Measurements from ENCODE around the gene ULK4.
"Not testable (repeated sequence)": the region's sequence is repeated elsewhere in the genome, so short reads cannot be mapped to it uniquely, and the experiment has no call there.

Gene ULK4

DNA sequence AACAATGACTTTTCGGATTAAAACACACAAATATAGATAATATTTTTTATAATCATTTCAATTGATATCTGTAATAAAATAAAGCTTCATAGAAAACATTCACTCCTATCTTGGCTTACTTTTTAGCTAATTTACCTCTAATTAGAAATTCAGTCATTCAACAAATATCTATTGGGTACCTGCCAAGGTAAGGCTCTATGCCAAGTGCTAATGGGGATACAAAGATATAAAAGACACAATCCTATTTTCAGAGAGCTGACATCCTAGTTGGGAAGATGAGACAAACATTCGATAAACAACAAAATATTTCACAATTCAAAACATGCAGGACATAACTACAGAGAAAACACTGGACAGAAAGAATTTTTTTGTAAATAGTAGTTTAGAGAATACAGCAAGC is 63.3 kb downstream of the ULK4 start:
- Histone ChIP-seq H3K9me3 (ENCODE audit: control insufficient read depth, low read depth, low read length) (no peaks in the 10 kb centered on the region), H3K27me3 (ENCODE audit: control insufficient read depth, insufficient read depth, low read length) (no peaks in the 10 kb centered on the region), H3K4me3 (ENCODE audit: low read length) (no peak overlapping the region), H3K4me1 (ENCODE audit: control insufficient read depth, low read depth, low read length) (no peaks in the 10 kb centered on the region), H3K27ac (ENCODE audit: low read length) (no peak overlapping the region), H3K9ac (ENCODE audit: low read length) (no peak overlapping the region), H3K36me3 (ENCODE audit: control insufficient read depth, low read depth, low read length) (peaks cover 4% of the 10 kb centered on the region)

DNA sequence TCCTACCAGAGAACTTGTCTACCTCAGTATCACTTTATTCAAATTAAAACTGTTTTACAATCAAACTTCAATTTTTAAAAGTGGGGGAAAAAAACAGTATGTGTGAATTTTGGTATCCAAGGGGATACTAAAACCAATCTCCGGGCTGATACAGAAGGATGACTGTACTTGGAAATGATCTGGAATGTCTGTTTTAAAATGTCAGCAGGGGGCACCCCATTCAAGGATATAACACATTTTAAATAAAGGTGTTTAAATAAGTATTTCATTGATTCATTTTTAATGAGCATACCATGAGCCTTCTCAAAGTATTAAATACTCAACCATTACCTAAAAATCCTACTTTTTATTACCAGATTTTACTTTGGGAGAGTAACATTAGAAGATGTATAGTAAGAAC is 67.9 kb downstream of the ULK4 start:
- H3K27ac ChIP-seq (ENCODE audit: low read length) = no peak overlapping the region
- peaks cover 7% of the 10 kb centered on the region for H3K4me1 ChIP-seq (ENCODE audit: control insufficient read depth, low read depth, low read length)
- no peaks in the 10 kb centered on the region for H3K9me3 ChIP-seq (ENCODE audit: control insufficient read depth, low read depth, low read length)
- peaks cover 4% of the 10 kb centered on the region for H3K36me3 ChIP-seq (ENCODE audit: control insufficient read depth, low read depth, low read length)
- no peaks in the 10 kb centered on the region for H3K27me3 ChIP-seq (ENCODE audit: control insufficient read depth, insufficient read depth, low read length)
- no peak overlapping the region for H3K4me3 ChIP-seq (ENCODE audit: low read length)
- H3K9ac ChIP-seq (ENCODE audit: low read length) = no peak overlapping the region

DNA sequence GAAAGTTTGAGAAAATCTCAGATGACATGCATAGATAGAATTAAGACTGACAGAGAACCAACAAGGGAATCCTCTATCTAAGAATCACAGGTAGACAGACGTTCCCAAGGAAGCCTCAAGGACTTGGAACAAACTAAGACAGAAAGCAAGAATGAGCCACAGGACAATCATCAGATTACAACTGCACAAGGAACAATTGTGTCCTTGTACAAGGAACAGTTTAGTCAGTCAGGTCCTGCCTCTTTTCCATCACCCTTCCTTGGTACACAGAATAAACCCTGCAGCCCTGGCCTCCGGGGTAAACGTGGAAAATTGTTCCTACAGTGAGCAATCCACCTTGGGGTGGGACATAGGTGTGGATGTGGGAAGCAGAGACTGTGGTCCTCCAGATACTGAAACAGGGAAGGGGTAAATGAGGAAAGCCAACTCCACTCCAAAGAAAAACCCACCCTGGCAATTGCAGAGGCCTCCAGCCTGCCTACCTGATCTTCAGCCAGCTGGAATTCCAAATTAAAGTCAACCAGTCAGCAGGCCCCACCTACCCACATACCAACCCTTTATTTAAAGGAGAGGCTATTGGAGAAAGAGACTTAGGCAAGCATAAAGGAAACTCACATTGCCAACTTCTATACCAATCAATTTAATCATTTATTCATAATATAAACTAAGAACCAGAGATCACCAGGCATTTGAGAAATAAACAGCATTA is 73.4 kb downstream of the ULK4 start:
- Histone ChIP-seq H3K36me3 (ENCODE audit: control insufficient read depth, low read depth, low read length) (no peaks in the 10 kb centered on the region), H3K27me3 (ENCODE audit: control insufficient read depth, insufficient read depth, low read length) (no peaks in the 10 kb centered on the region), H3K4me3 (ENCODE audit: low read length) (peak overlapping the region; percentile 34), H3K9me3 (ENCODE audit: control insufficient read depth, low read depth, low read length) (no peaks in the 10 kb centered on the region), H3K9ac (ENCODE audit: low read length) (no peak overlapping the region), H3K4me1 (ENCODE audit: control insufficient read depth, low read depth, low read length) (peaks cover 14% of the 10 kb centered on the region), H3K27ac (ENCODE audit: low read length) (peak overlapping the region; percentile 4)

DNA sequence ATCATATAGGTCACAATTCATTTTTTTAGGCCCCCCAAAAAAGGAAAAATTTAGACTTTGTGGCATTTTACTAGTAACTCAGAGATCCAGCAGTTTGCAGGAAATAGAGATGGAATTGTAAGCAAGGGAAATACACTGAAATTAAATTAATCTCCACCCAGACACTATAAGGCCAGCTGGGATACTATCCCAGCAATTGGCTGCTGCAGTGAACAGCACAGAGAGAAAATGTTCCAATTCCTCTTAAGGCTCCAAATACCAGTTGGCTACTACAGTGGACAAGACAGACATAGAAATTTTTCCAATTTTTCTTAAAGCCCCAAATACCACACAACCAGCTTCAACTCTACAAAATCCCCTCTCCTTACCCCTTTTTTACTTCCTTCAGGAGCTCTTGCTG is 78.9 kb downstream of the ULK4 start:
- Histone ChIP-seq H3K4me1 (ENCODE audit: control insufficient read depth, low read depth, low read length) (no peaks in the 10 kb centered on the region), H3K27me3 (ENCODE audit: control insufficient read depth, insufficient read depth, low read length) (no peaks in the 10 kb centered on the region), H3K9me3 (ENCODE audit: control insufficient read depth, low read depth, low read length) (no peaks in the 10 kb centered on the region), H3K36me3 (ENCODE audit: control insufficient read depth, low read depth, low read length) (no peaks in the 10 kb centered on the region), H3K4me3 (ENCODE audit: low read length) (no peak overlapping the region), H3K27ac (ENCODE audit: low read length) (no peak overlapping the region), H3K9ac (ENCODE audit: low read length) (no peak overlapping the region)

DNA sequence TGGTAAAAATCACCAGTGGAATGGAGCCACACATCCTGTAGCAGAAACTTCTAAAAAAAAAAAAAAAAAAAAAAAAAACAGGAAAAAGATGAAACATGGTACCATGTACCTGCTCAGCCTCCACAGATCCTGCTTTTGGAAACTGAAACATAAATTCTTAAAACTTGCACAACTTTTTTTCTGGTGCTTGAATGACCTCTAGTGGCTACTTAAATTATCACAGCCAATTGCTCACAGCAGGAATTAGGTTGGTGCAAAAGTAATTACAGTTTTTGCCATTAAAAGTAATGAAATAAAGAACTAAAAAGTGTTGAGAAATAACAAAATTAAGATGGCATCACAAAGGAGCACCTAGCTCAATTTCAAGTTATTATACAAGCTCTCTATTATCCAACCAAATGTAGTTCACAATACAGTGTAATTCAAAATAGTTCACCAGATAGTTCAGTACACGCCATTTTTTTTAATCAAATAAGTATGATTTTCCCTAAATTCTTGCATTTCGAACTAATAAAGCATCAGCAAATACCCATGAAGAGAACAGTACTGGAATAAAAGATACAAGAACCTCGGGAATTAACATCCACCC is 80.6 kb downstream of the ULK4 start:
- Histone ChIP-seq H3K9me3 (ENCODE audit: control insufficient read depth, low read depth, low read length) (no peaks in the 10 kb centered on the region), H3K9ac (ENCODE audit: low read length) (no peak overlapping the region), H3K36me3 (ENCODE audit: control insufficient read depth, low read depth, low read length) (no peaks in the 10 kb centered on the region), H3K4me1 (ENCODE audit: control insufficient read depth, low read depth, low read length) (no peaks in the 10 kb centered on the region), H3K4me3 (ENCODE audit: low read length) (no peak overlapping the region), H3K27me3 (ENCODE audit: control insufficient read depth, insufficient read depth, low read length) (no peaks in the 10 kb centered on the region), H3K27ac (ENCODE audit: low read length) (no peak overlapping the region)

DNA sequence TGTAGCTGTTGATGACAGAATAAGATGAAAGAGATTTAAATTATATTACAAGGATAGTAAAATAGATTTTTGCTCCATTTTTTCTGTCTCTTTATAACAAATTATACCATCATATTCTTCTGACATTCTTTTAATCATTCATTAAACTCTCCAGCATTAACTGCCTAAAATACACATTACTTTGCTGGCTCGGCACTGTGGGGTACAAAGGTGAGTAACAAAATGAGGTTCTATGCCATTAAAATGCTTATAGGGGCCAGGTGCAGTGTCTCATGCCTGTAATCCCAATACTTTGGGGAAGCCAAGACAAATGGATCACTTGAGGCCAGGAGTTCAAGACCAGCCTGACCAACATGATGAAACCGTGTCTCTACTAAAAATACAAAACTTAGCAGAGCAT is 81.5 kb downstream of the ULK4 start:
- Histone ChIP-seq H3K27ac (ENCODE audit: low read length) (no peak overlapping the region), H3K4me1 (ENCODE audit: control insufficient read depth, low read depth, low read length) (no peaks in the 10 kb centered on the region), H3K36me3 (ENCODE audit: control insufficient read depth, low read depth, low read length) (no peaks in the 10 kb centered on the region), H3K27me3 (ENCODE audit: control insufficient read depth, insufficient read depth, low read length) (no peaks in the 10 kb centered on the region), H3K4me3 (ENCODE audit: low read length) (no peak overlapping the region), H3K9me3 (ENCODE audit: control insufficient read depth, low read depth, low read length) (no peaks in the 10 kb centered on the region), H3K9ac (ENCODE audit: low read length) (no peak overlapping the region)

DNA sequence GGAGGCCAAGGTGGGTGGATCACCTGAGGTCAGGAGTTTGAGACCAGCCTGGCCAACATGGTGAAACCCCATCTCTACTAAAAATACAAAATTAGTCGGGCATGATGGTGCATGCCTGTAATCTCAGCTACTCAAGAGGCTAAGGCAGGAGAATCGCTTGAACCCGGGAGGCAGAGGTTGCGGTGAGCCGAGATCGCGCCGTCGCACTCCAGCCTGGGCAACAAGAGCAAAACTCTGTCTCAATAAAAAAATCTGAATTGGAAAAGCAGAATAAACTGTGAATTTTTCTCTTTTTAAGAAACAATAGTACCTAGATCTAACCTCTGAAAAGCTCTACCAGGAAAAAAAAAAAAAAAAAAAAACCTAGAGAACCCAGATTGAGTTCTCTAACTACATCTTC is 84.2 kb downstream of the ULK4 start:
- not testable (repeated sequence) for H3K36me3 ChIP-seq (ENCODE audit: control insufficient read depth, low read depth, low read length); H3K27ac ChIP-seq (ENCODE audit: low read length); H3K9me3 ChIP-seq (ENCODE audit: control insufficient read depth, low read depth, low read length); H3K9ac ChIP-seq (ENCODE audit: low read length); H3K4me3 ChIP-seq (ENCODE audit: low read length); H3K27me3 ChIP-seq (ENCODE audit: control insufficient read depth, insufficient read depth, low read length); H3K4me1 ChIP-seq (ENCODE audit: control insufficient read depth, low read depth, low read length)

DNA sequence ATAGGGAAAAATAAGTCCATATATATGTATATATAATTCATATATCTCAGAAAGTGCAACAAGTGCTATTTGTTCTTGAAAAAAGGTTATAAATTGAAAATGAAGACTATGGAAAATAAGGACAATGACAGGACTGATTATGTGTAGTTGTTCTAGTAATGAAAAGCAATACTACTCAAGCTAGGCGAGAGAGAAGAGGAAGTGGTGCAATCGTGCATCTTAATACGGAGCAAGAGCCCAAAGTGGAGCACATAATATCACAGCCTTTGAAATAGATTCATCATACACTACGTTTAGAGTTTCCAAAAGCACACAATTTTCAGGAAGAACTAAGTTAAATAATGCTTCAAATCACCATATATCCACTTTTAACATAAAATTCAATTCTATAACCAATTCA is 87.9 kb downstream of the ULK4 start:
- Histone ChIP-seq H3K9me3 (ENCODE audit: control insufficient read depth, low read depth, low read length) (no peaks in the 10 kb centered on the region), H3K4me1 (ENCODE audit: control insufficient read depth, low read depth, low read length) (no peaks in the 10 kb centered on the region), H3K36me3 (ENCODE audit: control insufficient read depth, low read depth, low read length) (no peaks in the 10 kb centered on the region), H3K27ac (ENCODE audit: low read length) (no peak overlapping the region), H3K9ac (ENCODE audit: low read length) (no peak overlapping the region), H3K27me3 (ENCODE audit: control insufficient read depth, insufficient read depth, low read length) (no peaks in the 10 kb centered on the region), H3K4me3 (ENCODE audit: low read length) (no peak overlapping the region)

DNA sequence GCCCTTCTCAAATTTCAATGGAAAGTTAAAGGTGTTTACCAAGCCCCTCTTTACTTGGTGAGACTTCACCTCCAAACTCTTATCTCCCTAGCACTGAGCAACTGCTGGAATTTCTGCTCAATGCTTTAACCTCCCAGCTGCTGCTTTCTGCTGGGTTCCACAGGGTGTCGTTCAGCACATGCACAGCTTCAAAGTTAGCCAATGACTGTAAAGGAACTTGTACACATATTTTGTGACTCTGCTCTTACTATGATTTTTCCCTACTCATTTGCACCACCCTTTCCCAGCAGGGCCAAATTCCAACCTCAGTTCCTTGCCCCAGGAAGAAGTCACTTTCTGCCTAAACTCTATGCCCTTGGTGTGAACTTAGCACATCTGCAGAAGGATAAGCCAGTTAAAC is 89.7 kb downstream of the ULK4 start:
- no peaks in the 10 kb centered on the region for H3K4me1 ChIP-seq (ENCODE audit: control insufficient read depth, low read depth, low read length)
- H3K9me3 ChIP-seq (ENCODE audit: control insufficient read depth, low read depth, low read length) = no peaks in the 10 kb centered on the region
- no peak overlapping the region for H3K4me3 ChIP-seq (ENCODE audit: low read length)
- H3K27me3 ChIP-seq (ENCODE audit: control insufficient read depth, insufficient read depth, low read length) = no peaks in the 10 kb centered on the region
- H3K9ac ChIP-seq (ENCODE audit: low read length) = no peak overlapping the region
- H3K27ac ChIP-seq (ENCODE audit: low read length) = no peak overlapping the region
- H3K36me3 ChIP-seq (ENCODE audit: control insufficient read depth, low read depth, low read length) = no peaks in the 10 kb centered on the region

DNA sequence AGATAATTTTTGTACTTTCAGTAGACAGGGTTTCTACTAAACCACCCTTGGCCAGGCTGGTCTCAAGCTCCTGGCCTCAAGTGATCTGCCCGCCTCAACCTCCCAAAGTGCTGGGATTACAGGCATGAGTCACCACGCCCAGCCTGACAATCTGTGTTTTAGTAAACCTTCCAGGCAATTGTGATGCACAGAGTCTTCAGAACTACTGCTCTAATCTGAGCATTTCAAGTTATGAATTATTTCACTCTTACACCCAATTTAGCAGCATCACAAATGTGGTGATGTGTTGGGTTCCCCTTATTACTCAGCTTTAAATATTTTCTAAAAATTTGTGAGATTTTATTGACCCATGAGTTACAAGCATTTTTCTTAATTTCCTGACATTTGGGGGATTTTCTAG is 94.4 kb downstream of the ULK4 start:
- H3K9ac ChIP-seq (ENCODE audit: low read length) = no peak overlapping the region

DNA sequence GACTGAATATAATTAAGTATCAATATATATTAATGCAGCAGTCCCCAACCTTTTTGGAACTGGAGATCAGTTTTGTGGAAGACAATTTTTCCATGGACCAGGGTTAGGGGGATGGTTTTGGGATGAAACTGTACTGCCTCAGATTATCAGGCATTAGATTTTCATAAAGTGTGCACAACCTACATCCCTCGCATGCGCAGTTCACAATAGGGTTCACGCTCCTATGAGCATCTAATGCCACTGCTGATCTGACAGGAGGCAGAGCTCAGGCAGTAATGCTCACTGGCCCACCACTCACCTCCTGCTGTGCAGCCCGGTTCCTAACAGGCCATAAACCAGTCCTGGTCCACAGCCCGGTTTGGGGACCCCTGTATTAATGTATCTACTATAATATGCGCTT is 95.6 kb downstream of the ULK4 start:
- Histone ChIP-seq H3K27me3 (ENCODE audit: control insufficient read depth, insufficient read depth, low read length) (no peaks in the 10 kb centered on the region), H3K36me3 (ENCODE audit: control insufficient read depth, low read depth, low read length) (no peaks in the 10 kb centered on the region), H3K4me1 (ENCODE audit: control insufficient read depth, low read depth, low read length) (no peaks in the 10 kb centered on the region), H3K27ac (ENCODE audit: low read length) (no peak overlapping the region), H3K9me3 (ENCODE audit: control insufficient read depth, low read depth, low read length) (no peaks in the 10 kb centered on the region), H3K4me3 (ENCODE audit: low read length) (no peak overlapping the region), H3K9ac (ENCODE audit: low read length) (no peak overlapping the region)

More for the DNA sequence above, 94.4 kb downstream of the ULK4 start:
- H3K27me3 ChIP-seq (ENCODE audit: control insufficient read depth, insufficient read depth, low read length) = no peaks in the 10 kb centered on the region
- no peaks in the 10 kb centered on the region for H3K4me1 ChIP-seq (ENCODE audit: control insufficient read depth, low read depth, low read length)
- H3K4me3 ChIP-seq (ENCODE audit: low read length) = no peak overlapping the region
- H3K36me3 ChIP-seq (ENCODE audit: control insufficient read depth, low read depth, low read length) = no peaks in the 10 kb centered on the region
- no peak overlapping the region for H3K27ac ChIP-seq (ENCODE audit: low read length)
- H3K9me3 ChIP-seq (ENCODE audit: control insufficient read depth, low read depth, low read length) = no peaks in the 10 kb centered on the region

DNA sequence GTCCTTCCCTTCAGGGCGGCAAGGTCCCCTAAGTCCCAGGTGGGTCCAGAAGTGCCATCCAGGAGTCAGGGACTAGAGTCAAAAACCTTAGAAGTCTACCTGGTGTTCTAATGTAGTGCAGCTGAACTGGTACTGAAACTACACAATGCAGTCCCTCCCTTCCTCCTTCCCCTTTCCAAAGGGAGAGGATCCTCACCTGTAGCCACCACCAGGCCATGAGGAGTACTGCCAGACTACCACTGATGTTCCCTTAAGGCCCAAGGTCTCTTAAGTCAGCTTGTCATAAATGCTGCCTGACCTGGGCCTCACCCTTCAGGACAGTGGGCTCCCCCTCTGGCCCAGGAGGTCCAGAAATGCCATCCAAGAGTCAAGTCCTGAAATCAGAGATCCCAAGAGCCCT is 98.9 kb downstream of the ULK4 start:
- Histone ChIP-seq H3K9me3 (ENCODE audit: control insufficient read depth, low read depth, low read length) (no peaks in the 10 kb centered on the region), H3K4me1 (ENCODE audit: control insufficient read depth, low read depth, low read length) (no peaks in the 10 kb centered on the region), H3K27me3 (ENCODE audit: control insufficient read depth, insufficient read depth, low read length) (no peaks in the 10 kb centered on the region), H3K9ac (ENCODE audit: low read length) (no peak overlapping the region), H3K36me3 (ENCODE audit: control insufficient read depth, low read depth, low read length) (no peaks in the 10 kb centered on the region), H3K27ac (ENCODE audit: low read length) (no peak overlapping the region), H3K4me3 (ENCODE audit: low read length) (no peak overlapping the region)

Data from iPS-18a (cell line).